MCF 10A (cell line): ENCODE results near the gene SHANK1. TPM values are rescaled to one million over a fixed set of nuclear protein-coding genes. Genes with fewer than 3 reads are reported as not detected.
"Not testable (repeated sequence)": the region's sequence is repeated elsewhere in the genome, so short reads cannot be mapped to it uniquely, and the experiment has no call there.

Experiments used
- Bru-seq: library from RNA; stranded (reverse); fragments of 400-500 nt; gene quantifications from one replicate; lab custom pipeline; 2021; lab: Mats Ljungman, UMichigan
- BruChase-seq, 2 experiments: library from RNA; stranded (reverse); fragments of 400-500 nt; gene quantifications; one replicate each; lab custom pipeline; 2021; lab: Mats Ljungman, UMichigan
- BruUV-seq: library from RNA; stranded (reverse); fragments of 400-500 nt; replicated peaks from 2 replicates; lab custom pipeline; 2021; lab: Mats Ljungman, UMichigan
- CTCF ChIA-PET: fragments of 300-600 bp; sonication (Branson Sonifier 250); formaldehyde crosslinking; extraction: SDS; loops from one replicate; lab custom pipeline; 2021; ENCODE audit warnings: antibody characterized with exemption, inconsistent platforms; lab: Yijun Ruan, JAX
- POLR2A ChIA-PET: fragments of 300-600, 350-650 bp; sonication (Branson Sonifier 250); formaldehyde crosslinking; extraction: SDS; loops from one replicate; lab custom pipeline; 2020; ENCODE audit warnings: antibody characterized with exemption, inconsistent platforms; lab: Yijun Ruan, JAX
- DNase-seq: peaks from one replicate; pipeline ENCODE4 v3.0.0-alpha.2; 2018; ENCODE audit not compliant: unreplicated experiment
- H3K27ac Mint-ChIP-seq: one replicate; pipeline ENCODE4 v1.8.0; 2022; ENCODE audit warnings: mild to moderate bottlenecking, low read depth, mixed read lengths; ENCODE audit not compliant: unreplicated experiment
- H3K27me3 Mint-ChIP-seq: one replicate; pipeline ENCODE4 v1.8.0; 2022; ENCODE audit warnings: mixed read lengths; ENCODE audit not compliant: insufficient read depth, unreplicated experiment
- H3K36me3 Mint-ChIP-seq: one replicate; pipeline ENCODE4 v1.8.0; 2022; ENCODE audit warnings: mild to moderate bottlenecking, moderate library complexity, mixed read lengths; ENCODE audit not compliant: insufficient read depth, unreplicated experiment
- H3K4me1 Mint-ChIP-seq: one replicate; pipeline ENCODE4 v1.8.0; 2022; ENCODE audit warnings: mixed read lengths; ENCODE audit not compliant: insufficient read depth, unreplicated experiment
- H3K4me3 Mint-ChIP-seq: one replicate; pipeline ENCODE4 v1.8.0; 2022; ENCODE audit warnings: mild to moderate bottlenecking, moderate library complexity, mixed read lengths; ENCODE audit not compliant: unreplicated experiment
- H3K9me3 Mint-ChIP-seq: one replicate; pipeline ENCODE4 v1.8.0; 2022; ENCODE audit warnings: mixed read lengths; ENCODE audit not compliant: unreplicated experiment
- CTCF ChIP-seq: fragments of 200-600 bp; IDR thresholded peaks from one replicate; pipeline ENCODE4 v1.8.0; 2022; ENCODE audit warnings: antibody characterized with exemption, mild to moderate bottlenecking; ENCODE audit not compliant: unreplicated experiment
- intact Hi-C: fragments of 100-400 bp; cut with micrococcal nuclease; formaldehyde crosslinking; loops from 2 replicates; pipeline ENCODE4 v1.14.1; 2022
- long read RNA-seq: library from polyadenylated mRNA; stranded (forward); transcript quantifications from one replicate; pipeline ENCODE4 v2.0.0, GENCODE V29; 2022
- total RNA-seq: library from RNA; stranded (reverse); gene quantifications from 2 replicates; pipeline ENCODE4 v1.2.3, GENCODE V29; 2022

The SHANK1 gene
- total RNA-seq (0.10 and 0.44 TPM in 2 replicates), Bru-seq, nascent RNA (percentile 9 among the genes with signal in this experiment), BruChase-seq, experiment 1, labeled RNA remaining after a 6-hour chase (percentile 12 among the genes with signal in this experiment), BruChase-seq, experiment 2, labeled RNA remaining after a 2-hour chase (percentile 8 among the genes with signal in this experiment)
- long read RNA-seq: 0 reads

DNA sequence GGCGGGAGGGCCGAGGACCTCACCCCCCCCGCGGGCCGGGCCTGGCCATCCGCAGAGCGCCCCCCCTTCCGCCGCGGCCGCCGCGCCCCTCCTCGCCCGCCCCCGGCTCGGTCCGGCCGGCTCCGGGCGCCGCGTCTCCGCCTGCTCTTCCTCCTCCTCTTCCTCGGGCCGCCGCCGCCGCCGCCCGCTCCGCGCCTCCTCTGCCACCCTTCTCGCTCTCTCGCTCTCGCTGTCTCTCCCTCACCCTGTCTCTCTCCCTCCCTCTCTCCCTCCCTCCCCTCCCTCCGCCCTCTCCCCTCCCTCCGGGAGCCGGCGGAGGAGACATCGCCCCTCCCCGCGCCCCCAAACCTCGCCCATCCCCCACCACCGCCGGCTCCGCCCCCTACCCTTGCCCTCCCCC is at the start of gene SHANK1:
Gene SHANK1, minus strand, starts transcription at position 237 of the 400 bp plus-strand sequence. CDS start 2,883 bp downstream, outside the sequence.
- H3K4me1 Mint-ChIP-seq: peaks cover 7% of the 10 kb centered on the region
- TF ChIP-seq CTCF: no peak
- no peaks in the 10 kb centered on the region for H3K36me3 Mint-ChIP-seq
- ChIA-PET POLR2A (no interaction called here), CTCF (no interaction called here)
- no TSS peak for BruUV-seq
- H3K9me3 Mint-ChIP-seq: no peaks in the 10 kb centered on the region
- H3K27me3 Mint-ChIP-seq: peaks cover 25% of the 10 kb centered on the region
- no peak within 1 kb of the TSS for H3K27ac Mint-ChIP-seq
- H3K4me3 Mint-ChIP-seq: peak within 1 kb of the TSS; percentile 0
- no peak for DNase-seq
- intact Hi-C loops: no loop called here

DNA sequence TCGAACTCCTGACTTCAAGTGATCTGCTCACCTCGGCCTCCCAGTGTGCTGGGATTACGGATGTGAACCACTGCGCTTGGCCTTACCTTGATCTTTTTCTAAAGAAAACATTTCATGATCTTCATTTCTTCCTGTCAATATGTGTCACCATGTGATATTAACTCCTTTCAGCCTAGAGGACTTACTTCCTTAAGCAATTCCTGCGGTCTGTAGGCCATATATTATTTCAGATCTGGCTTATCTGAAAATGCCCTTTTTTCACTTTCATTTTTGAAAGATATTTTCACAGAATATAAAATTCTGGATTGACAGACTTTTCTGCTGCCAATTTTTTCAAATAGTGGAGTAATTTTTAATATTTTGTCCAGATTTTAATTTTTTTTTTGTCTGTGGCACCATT is 48.7 kb upstream of the SHANK1 start:
- ChIA-PET CTCF (no interaction called here), POLR2A (no interaction called here)
- intact Hi-C loops: no loop called here
- H3K27ac Mint-ChIP-seq: no peak overlapping the region
- no peak overlapping the region for H3K4me3 Mint-ChIP-seq
- TF ChIP-seq CTCF: no peak
- H3K27me3 Mint-ChIP-seq: no peaks in the 10 kb centered on the region
- no peak for DNase-seq
- no TSS peak for BruUV-seq
- no peaks in the 10 kb centered on the region for H3K9me3 Mint-ChIP-seq
- no peaks in the 10 kb centered on the region for H3K36me3 Mint-ChIP-seq
- peaks cover 5% of the 10 kb centered on the region for H3K4me1 Mint-ChIP-seq

GRCh38 chr19:50767263-50767662 is 47.7 kb upstream of the SHANK1 start:
- H3K4me1 Mint-ChIP-seq, POLR2A ChIA-PET, DNase-seq, H3K27ac Mint-ChIP-seq, BruUV-seq, intact Hi-C loops, H3K4me3 Mint-ChIP-seq, H3K27me3 Mint-ChIP-seq, H3K9me3 Mint-ChIP-seq, H3K36me3 Mint-ChIP-seq: not testable (repeated sequence)
- CTCF ChIA-PET: interaction anchor here (0.5 to 1.1 kb wide), 2 partner anchors 10 to 241 kb away, joined by 3 read pairs; no protein-coding TSS in a partner anchor

DNA sequence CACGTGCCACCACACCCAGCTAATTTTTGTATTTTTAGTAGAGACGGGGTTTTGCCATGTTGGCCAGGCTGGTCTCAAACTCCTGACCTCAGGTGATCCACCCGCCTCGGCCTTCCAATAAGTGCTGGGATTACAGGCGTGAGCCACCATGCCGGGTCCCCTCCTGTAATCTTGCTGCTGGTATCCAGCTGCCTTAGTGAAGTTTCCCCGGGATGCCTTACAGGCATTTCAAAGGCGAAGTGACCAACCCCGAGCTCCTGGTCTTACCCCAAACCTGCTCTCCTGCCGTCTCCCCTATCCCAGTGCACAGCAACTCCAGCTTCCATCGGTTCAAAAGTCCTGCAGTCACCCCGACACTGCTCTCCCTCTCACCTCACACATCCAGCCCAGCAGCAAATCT is 47.1 kb upstream of the SHANK1 start:
- POLR2A ChIA-PET, intact Hi-C loops, H3K4me3 Mint-ChIP-seq, H3K36me3 Mint-ChIP-seq, H3K27ac Mint-ChIP-seq, H3K9me3 Mint-ChIP-seq, BruUV-seq, H3K27me3 Mint-ChIP-seq, H3K4me1 Mint-ChIP-seq, DNase-seq: not testable (repeated sequence)
- CTCF ChIA-PET: interaction anchor here (1.1 kb wide), 1 partner anchor 10 kb away, joined by 3 read pairs; no protein-coding TSS in a partner anchor

DNA sequence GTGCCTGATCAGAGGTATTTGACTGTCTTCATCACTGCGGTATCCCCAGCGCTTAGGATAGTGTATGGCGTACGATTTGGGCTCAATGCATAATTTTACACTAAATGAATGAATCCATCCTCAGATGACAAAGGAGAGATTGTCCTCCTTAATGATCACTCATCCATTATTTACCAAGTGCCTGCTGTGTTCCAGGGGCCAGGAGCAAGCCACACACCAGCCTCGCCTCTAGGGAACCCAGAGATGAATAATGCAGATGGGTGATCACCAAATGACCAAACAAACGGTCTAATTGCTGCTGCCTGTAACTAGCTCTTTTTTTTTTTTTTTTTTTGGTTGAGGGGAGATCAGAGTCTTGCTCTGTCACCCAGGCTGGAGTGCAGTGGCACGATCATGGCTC is 44.8 kb upstream of the SHANK1 start:
- no TSS peak for BruUV-seq
- DNase-seq: no peak
- no peaks in the 10 kb centered on the region for H3K27me3 Mint-ChIP-seq
- no peak overlapping the region for H3K27ac Mint-ChIP-seq
- TF ChIP-seq CTCF: no peak
- intact Hi-C loops: no loop called here
- no peak overlapping the region for H3K4me3 Mint-ChIP-seq
- ChIA-PET POLR2A (no interaction called here), CTCF (interaction anchor here (0.6 to 1.1 kb wide), 3 partner anchors 34 to 396 kb away, joined by 3 read pairs; no protein-coding TSS in a partner anchor)
- no peaks in the 10 kb centered on the region for H3K9me3 Mint-ChIP-seq
- H3K36me3 Mint-ChIP-seq: no peaks in the 10 kb centered on the region
- H3K4me1 Mint-ChIP-seq: peaks cover 5% of the 10 kb centered on the region

GRCh38 chr19:50763521-50763920 is 43.9 kb upstream of the SHANK1 start:
- H3K27ac Mint-ChIP-seq, intact Hi-C loops, H3K9me3 Mint-ChIP-seq, DNase-seq, H3K4me1 Mint-ChIP-seq, H3K36me3 Mint-ChIP-seq, H3K27me3 Mint-ChIP-seq, BruUV-seq, CTCF ChIA-PET, H3K4me3 Mint-ChIP-seq, POLR2A ChIA-PET: not testable (repeated sequence)

DNA sequence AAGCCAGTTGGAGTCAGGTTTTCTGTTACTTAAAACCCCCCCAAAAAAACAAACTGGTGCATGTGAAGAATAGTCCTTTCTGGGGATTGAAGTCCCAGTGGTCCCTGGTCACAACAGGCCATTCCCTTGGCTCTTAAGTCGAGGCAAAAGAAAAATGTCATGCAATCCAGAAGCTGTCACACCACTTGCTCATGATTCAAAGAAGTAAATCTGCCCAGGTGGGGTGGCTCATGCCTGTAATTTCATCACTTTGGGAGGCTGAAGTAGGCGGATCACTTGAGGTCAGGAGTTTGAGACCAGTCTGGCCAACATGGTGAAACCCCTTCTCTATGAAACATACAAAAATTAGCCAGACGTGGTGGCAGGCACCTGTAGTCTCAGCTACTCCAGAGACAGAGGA is 41.9 kb upstream of the SHANK1 start:
- H3K9me3 Mint-ChIP-seq, H3K27ac Mint-ChIP-seq, H3K4me3 Mint-ChIP-seq, BruUV-seq, H3K27me3 Mint-ChIP-seq, POLR2A ChIA-PET, H3K4me1 Mint-ChIP-seq, DNase-seq, H3K36me3 Mint-ChIP-seq, intact Hi-C loops: not testable (repeated sequence)
- CTCF ChIA-PET: interaction anchor here (1.0 kb wide), 1 partner anchor 56 kb away, joined by 3 read pairs; no protein-coding TSS in a partner anchor
